MM.1S (cell line): Measurements from ENCODE around the gene LRRC49.
"Not testable (repeated sequence)": the region's sequence is repeated elsewhere in the genome, so short reads cannot be mapped to it uniquely, and the experiment has no call there.

Experiments used
- DNase-seq: peaks from one replicate; pipeline ENCODE4 v3.0.0-alpha.2; 2015
- H2AFZ ChIP-seq: fragments of 300-600 bp; sonication (generic); 2 replicates; pipeline ENCODE4 v1.6.0; 2016; ENCODE audit warnings: antibody characterized with exemption, low read length
- H3F3A ChIP-seq: fragments of 300-600 bp; sonication (generic); 2 replicates; pipeline ENCODE4 v1.6.1; 2016; ENCODE audit warnings: mild to moderate bottlenecking, antibody characterized with exemption, low read length, moderate library complexity, mixed read lengths; ENCODE audit not compliant: insufficient read depth
- H3K27ac ChIP-seq: fragments of 300-600 bp; sonication (generic); 2 replicates; pipeline ENCODE4 v1.5.1; 2016; ENCODE audit warnings: mild to moderate bottlenecking, low read length
- H3K27me3 ChIP-seq: fragments of 300-600 bp; sonication (generic); replicated peaks from 2 replicates; pipeline ENCODE4 v1.6.0; 2016; ENCODE audit warnings: low read length; ENCODE audit not compliant: insufficient read depth
- H3K36me3 ChIP-seq: fragments of 300-600 bp; sonication (generic); replicated peaks from 2 replicates; pipeline ENCODE4 v1.6.1; 2016; ENCODE audit warnings: mild to moderate bottlenecking, low read length, mixed read lengths; ENCODE audit not compliant: insufficient read depth
- H3K4me1 ChIP-seq: fragments of 300-600 bp; sonication (generic); 2 replicates; pipeline ENCODE4 v1.6.1; 2016; ENCODE audit warnings: low read length, mixed read lengths
- H3K4me2 ChIP-seq: fragments of 300-600 bp; sonication (generic); 2 replicates; pipeline ENCODE4 v1.6.0; 2016; ENCODE audit warnings: low read depth, low read length
- H3K4me3 ChIP-seq: fragments of 300-600 bp; sonication (generic); 2 replicates; pipeline ENCODE4 v1.5.1; 2016; ENCODE audit warnings: low read length, mixed read lengths
- H3K79me2 ChIP-seq: fragments of 300-600 bp; sonication (generic); 2 replicates; pipeline ENCODE4 v1.6.1; 2016; ENCODE audit warnings: mixed run types, low read length, mixed read lengths
- H3K9ac ChIP-seq: fragments of 300-600 bp; sonication (generic); 2 replicates; pipeline ENCODE4 v1.6.1; 2016; ENCODE audit warnings: low read length, mixed read lengths
- H3K9me2 ChIP-seq: fragments of 300-600 bp; sonication (generic); replicated peaks from 2 replicates; pipeline ENCODE4 v1.6.1; 2016; ENCODE audit warnings: mild to moderate bottlenecking, low read length, mixed read lengths; ENCODE audit not compliant: insufficient read depth
- H3K9me3 ChIP-seq: fragments of 300-600 bp; sonication (generic); replicated peaks from 2 replicates; pipeline ENCODE4 v1.6.1; 2016; ENCODE audit warnings: mild to moderate bottlenecking, low read length, mixed read lengths; ENCODE audit not compliant: insufficient read depth
- H4K20me1 ChIP-seq: fragments of 300-600 bp; sonication (generic); 2 replicates; pipeline ENCODE4 v1.6.1; 2016; ENCODE audit warnings: mild to moderate bottlenecking, low read length, moderate library complexity, mixed read lengths; ENCODE audit not compliant: insufficient read depth
- CTCF ChIP-seq: fragments of 300-600 bp; sonication (generic); IDR thresholded peaks from 2 replicates; pipeline ENCODE4 v1.5.1; 2016; ENCODE audit warnings: antibody characterized with exemption, low read length, mixed read lengths
- EZH2 ChIP-seq: fragments of 300-600 bp; sonication (generic); optimal IDR thresholded peaks from 2 replicates; pipeline ENCODE3; 2017; ENCODE audit warnings: low read depth, mild to moderate bottlenecking, antibody characterized with exemption, low read length, mixed read lengths
- EZH2phosphoT487 ChIP-seq: fragments of 300-600 bp; sonication (generic); IDR thresholded peaks from 2 replicates; pipeline ENCODE4 v1.6.1; 2018; ENCODE audit warnings: antibody characterized with exemption, low read length

Gene LRRC49

GRCh38 chr15:70932397-70932796, 39.8 kb downstream of the LRRC49 start:
- H3K4me3 ChIP-seq = no peak overlapping the region
- H2AFZ ChIP-seq = no peak overlapping the region
- no peaks in the 10 kb centered on the region for H3K36me3 ChIP-seq
- no peak overlapping the region for H3K27ac ChIP-seq
- no peaks in the 10 kb centered on the region for H3F3A ChIP-seq
- H3K9me3 ChIP-seq = no peaks in the 10 kb centered on the region
- DNase-seq = no peak
- H3K4me2 ChIP-seq = no peak overlapping the region
- no peaks in the 10 kb centered on the region for H4K20me1 ChIP-seq
- no peaks in the 10 kb centered on the region for H3K27me3 ChIP-seq
- no peaks in the 10 kb centered on the region for H3K79me2 ChIP-seq
- no peak overlapping the region for H3K9ac ChIP-seq
- no peak for TF ChIP-seq CTCF
- no peak for TF ChIP-seq EZH2
- no peak for TF ChIP-seq EZH2phosphoT487
- no peaks in the 10 kb centered on the region for H3K9me2 ChIP-seq
- H3K4me1 ChIP-seq = peaks cover under 1% of the 10 kb centered on the region

DNA sequence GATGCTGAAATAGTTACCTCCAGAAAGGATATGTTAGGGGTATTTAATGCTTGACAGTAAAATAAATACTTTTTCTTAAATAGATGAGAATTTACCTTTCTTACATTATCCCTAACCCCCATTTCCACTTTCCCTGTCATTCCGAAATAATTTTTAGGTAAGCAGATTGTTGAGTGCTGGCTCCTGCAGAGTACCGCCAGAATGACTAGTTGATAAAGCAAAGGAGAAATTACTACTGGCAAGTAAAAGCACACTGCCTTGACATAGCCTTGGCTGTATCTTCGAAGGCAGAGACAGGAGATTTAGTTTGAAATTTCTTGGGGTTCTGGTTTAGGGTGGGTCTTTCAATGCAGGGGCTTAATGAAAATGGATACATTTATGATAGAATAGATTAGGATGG, 40.8 kb downstream of the LRRC49 start:
- no peak overlapping the region for H2AFZ ChIP-seq

DNA sequence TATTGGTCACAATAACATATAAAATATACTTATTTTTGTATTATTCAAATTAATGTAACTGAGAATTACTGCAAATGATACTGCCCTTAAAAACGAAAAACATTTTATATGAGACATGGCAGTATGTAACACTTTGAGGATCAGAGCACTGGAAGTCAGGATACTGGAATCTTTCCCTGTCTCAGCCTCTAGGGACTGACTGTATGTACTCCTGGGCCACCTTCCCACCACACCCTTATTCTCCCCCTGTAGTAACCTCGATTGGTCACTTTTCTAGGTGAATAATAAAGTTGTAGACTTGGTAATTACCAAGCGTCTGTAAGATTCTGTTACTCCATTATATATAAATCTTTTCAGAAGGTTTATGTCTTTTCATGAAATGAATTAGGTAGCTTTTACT, 43.0 kb downstream of the LRRC49 start:
- Histone ChIP-seq H3K4me3 (no peak overlapping the region), H3K9me2 (no peaks in the 10 kb centered on the region), H3K9me3 (no peaks in the 10 kb centered on the region), H4K20me1 (no peaks in the 10 kb centered on the region), H3K27me3 (no peaks in the 10 kb centered on the region), H3K27ac (no peak overlapping the region), H3K79me2 (no peaks in the 10 kb centered on the region), H3K4me1 (no peaks in the 10 kb centered on the region), H3K4me2 (no peak overlapping the region), H3K36me3 (no peaks in the 10 kb centered on the region), H3K9ac (no peak overlapping the region), H2AFZ (no peak overlapping the region), H3F3A (no peaks in the 10 kb centered on the region)
- TF ChIP-seq CTCF (no peak), EZH2 (no peak), EZH2phosphoT487 (no peak)
- DNase-seq = no peak

More for the DNA sequence above, 40.8 kb downstream of the LRRC49 start:
- H3K4me1 ChIP-seq = no peaks in the 10 kb centered on the region
- H3K4me3 ChIP-seq = no peak overlapping the region
- no peak for TF ChIP-seq CTCF
- no peak for TF ChIP-seq EZH2phosphoT487
- TF ChIP-seq EZH2 = no peak
- H3K27ac ChIP-seq = no peak overlapping the region
- no peak overlapping the region for H3K9ac ChIP-seq
- H4K20me1 ChIP-seq = no peaks in the 10 kb centered on the region
- H3K9me2 ChIP-seq = no peaks in the 10 kb centered on the region
- no peaks in the 10 kb centered on the region for H3K36me3 ChIP-seq
- no peaks in the 10 kb centered on the region for H3K27me3 ChIP-seq
- no peak overlapping the region for H3K4me2 ChIP-seq
- H3K9me3 ChIP-seq = no peaks in the 10 kb centered on the region
- no peaks in the 10 kb centered on the region for H3K79me2 ChIP-seq
- H3F3A ChIP-seq = no peaks in the 10 kb centered on the region
- no peak for DNase-seq

DNA sequence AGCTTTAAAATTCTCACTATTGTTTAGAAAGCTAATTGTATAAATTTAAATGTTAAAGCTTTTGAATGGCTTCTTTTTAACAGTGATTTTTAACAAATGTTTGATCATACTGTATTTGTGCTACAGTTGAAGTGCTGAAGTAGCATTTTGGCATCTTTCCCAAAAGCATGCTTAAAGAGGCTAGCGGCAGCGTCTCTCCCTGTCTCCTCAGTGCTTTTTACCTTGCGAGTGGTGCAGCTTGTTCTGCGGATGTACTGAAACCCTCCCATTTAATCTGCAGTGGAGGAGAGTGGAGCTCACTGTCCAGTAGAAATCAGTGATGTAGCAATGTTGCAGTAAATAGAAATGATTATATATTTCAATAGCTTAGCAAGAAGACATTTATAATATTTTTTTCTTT, 43.7 kb downstream of the LRRC49 start:
- DNase-seq = no peak
- Histone ChIP-seq H4K20me1 (no peaks in the 10 kb centered on the region), H3K27me3 (no peaks in the 10 kb centered on the region), H3K27ac (no peak overlapping the region), H3K4me1 (no peaks in the 10 kb centered on the region), H3K4me3 (no peak overlapping the region), H3K9me3 (no peaks in the 10 kb centered on the region), H2AFZ (no peak overlapping the region), H3K9me2 (no peaks in the 10 kb centered on the region), H3K9ac (no peak overlapping the region), H3K4me2 (no peak overlapping the region), H3K79me2 (no peaks in the 10 kb centered on the region), H3F3A (no peaks in the 10 kb centered on the region), H3K36me3 (no peaks in the 10 kb centered on the region)
- TF ChIP-seq EZH2 (no peak), CTCF (no peak), EZH2phosphoT487 (no peak)

GRCh38 chr15:70943285-70943684, 50.7 kb downstream of the LRRC49 start:
- not testable (repeated sequence) for H3K27ac ChIP-seq, H2AFZ ChIP-seq, DNase-seq, H3K79me2 ChIP-seq, H3K36me3 ChIP-seq, H3K9me2 ChIP-seq, H3K4me1 ChIP-seq, H3K4me3 ChIP-seq, H3K4me2 ChIP-seq, H3F3A ChIP-seq, H3K9ac ChIP-seq, H3K9me3 ChIP-seq, H4K20me1 ChIP-seq, H3K27me3 ChIP-seq
